HT-29 (cell line): Measurements from ENCODE around the gene GAK. TPM values are rescaled to one million over a fixed set of nuclear protein-coding genes. Genes with fewer than 3 reads are reported as not detected.

ENCODE experiments used
- DNase-seq: peaks from one replicate; pipeline ENCODE4 v3.0.0-alpha.2; 2015; ENCODE audit warnings: low spot score
- total RNA-seq: library from RNA; depleted of rRNA; stranded (reverse); fragments of >200 nt; shearing (Covaris generic); gene quantifications from 2 replicates; pipeline ENCODE4 v1.2.3, GENCODE V29; 2014

Gene GAK
- total RNA-seq, 1 experiment from 2014 or later: 308 TPM

GRCh38 chr4:907691-908425, 24.3 kb downstream of the GAK start:
- DNase-seq: no peak

DNA sequence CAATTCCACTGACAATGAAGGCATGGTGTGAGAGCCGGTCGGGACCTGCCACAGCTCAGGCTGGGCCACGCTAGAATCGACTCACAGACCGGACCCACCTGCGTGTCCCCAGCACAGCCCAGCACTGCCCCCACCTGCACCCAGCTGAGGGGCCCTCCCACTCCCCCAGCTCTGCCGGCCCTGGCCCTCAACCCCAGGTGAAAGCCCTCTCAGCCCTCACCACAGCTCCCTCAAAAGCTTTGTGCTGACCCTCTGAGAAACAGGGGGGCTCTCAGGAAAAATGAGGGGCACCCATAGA, 25.1 kb downstream of the GAK start:
- DNase-seq: no peak

DNA sequence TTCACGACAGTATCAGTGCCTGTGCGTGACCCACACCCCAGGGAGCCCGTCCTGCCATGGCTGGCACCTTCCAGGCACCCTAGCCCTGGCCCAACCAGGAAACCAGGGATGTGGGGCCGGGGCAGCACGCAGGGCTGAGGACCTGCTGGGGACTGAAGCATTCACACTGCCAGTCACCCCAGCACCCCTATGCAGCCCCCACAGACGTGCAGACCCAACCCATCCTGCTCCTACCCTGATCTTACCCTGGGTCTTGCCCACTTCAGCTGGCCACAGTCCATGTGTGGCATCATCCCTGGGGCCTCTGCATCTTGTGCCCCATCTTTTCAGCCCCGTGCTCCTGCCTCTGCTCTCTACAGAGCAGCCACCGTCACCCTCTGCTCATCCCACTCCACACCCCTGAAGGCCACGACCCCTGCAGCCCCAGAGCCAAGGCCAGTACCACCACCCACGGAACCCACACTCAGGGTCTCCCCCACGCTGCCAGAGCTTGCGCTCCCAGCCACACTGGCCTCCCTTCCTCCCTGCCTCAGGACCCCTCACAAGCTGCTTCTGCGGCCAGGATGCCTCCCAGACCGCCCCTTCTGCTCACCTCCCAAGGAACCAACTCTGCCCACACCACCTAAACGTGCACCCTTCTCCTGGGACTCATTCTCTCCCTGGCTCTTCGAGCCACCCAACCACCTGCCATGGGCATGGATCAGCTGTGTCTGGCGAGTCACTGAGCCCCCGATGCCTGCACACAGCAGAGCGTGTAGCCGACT, 25.6 kb downstream of the GAK start:
- DNase-seq: no peak

- DNase-seq: no peak
Measured at GRCh38 chr4:905485-906338, 26.4 kb downstream of the GAK start.

DNA sequence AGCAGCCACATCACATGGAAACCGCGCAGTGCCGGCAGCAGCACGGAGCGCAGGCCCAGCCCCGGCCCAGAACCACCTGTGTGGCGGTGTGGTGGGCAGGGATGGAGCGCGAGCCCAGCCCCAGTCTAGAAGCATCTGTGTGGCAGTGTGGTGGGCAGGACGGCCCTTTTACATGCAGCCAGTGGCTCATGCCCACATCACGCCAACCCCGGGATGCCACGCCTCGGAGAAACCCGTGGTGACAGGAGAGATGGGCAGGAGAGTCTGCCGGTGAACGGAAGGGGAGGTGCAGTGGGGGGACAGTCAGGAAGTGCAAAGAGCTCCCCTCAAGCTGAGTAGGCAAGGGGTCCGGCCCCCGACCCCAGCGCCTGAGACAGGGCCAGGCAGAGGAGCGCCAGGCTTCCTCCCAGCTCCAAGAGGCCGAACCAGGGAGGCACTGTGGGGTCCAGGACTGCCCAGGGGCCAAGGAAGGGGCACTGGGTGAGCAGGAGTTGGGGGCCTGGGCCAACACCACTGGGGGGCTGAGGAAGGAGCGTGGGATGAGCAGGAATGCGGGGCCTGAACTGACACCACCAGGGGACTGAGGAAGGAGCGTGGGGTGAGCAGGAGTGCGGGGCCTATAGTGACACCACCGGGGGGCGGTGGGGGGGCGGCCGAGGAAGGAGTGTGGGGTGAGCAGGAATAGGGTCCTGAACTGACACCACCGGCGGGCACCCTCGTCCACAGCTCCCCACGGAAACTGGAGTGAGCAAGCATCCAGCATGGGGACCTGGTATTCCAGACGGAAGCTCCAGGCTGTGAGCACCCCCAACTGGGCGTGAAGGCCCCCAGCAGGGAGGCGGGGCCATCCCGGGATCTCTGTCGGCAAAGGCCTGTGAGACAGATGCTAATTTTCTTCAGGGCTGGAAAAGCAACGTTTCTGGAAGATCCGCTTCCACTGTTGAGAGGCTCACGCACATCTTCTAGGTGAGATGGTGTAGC, 28.8 kb downstream of the GAK start:
- no peak for DNase-seq

- DNase-seq: no peak
Measured at GRCh38 chr4:901192-901910, 30.8 kb downstream of the GAK start.

DNA sequence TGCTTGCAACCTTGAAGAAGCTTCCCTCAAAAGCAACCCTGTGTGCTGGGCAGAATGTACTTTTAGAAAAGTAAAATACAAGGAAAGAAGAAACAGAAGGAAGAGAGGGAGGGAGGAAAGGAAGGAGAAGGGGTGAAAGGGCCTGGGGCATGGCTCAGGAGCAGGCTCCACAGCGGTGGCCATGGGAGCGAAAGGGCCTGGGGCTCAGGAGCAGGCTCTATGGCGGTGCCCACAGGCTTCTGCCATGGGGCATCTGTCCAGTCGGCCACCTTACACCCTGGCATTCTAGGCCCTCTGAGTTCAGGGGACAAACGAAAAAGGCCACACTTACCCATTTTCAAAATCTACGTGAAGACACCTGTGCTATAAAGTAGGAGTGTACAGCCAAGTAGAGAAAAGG, 31.4 kb downstream of the GAK start:
- DNase-seq: no peak

GRCh38 chr4:900073-900472, 32.0 kb downstream of the GAK start:
- DNase-seq: no peak

- DNase-seq: no peak
Measured at GRCh38 chr4:899556-899906, 32.6 kb downstream of the GAK start.

GRCh38 chr4:898869-899555, 33.1 kb downstream of the GAK start:
- DNase-seq: no peak

- no peak for DNase-seq
Measured at GRCh38 chr4:898123-898522, 34.0 kb downstream of the GAK start.

DNA sequence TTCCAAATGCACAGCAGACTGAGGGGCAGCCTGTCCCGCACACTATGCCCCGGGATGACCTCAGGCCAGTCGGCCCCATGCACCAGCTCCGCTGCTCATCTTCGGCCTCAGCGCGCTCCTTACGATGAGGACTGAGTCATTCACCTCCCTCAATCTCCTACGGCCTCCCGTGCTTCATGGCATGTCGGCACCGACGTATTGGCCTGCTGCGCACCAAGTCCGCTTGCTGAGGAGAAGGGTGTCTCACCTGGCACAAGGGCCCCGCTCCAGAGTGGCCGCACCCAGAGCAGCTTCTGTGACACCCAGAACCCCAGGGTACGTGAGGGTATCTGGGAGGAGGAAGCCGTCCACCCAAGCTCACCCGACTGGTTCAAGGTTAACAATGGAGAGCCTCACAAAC, 35.5 kb downstream of the GAK start:
- DNase-seq: no peak

GRCh38 chr4:896216-896615, 35.9 kb downstream of the GAK start:
- DNase-seq: no peak

DNA sequence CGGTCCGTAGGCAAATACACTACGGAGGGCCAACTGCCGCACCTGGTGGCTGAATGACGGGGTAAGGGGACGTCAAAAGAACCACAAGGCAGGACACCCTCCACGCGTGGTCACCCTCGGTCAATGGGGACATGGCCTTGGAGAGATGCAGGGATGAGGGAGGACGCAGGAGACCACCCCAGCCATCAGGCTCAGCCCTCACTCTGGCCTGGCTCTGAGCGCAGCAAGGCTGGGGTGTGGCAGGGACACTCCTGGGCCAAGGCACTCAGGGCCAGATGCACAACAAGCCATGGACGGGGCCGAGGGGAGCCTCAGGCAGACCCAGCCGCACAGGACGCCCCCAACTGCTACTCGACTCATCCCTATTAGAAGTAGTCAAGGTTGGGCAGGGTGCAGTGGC, 36.5 kb downstream of the GAK start:
- DNase-seq: no peak

GRCh38 chr4:893995-894705, 38.0 kb downstream of the GAK start:
- no peak for DNase-seq

- DNase-seq: no peak
Measured at GRCh38 chr4:893276-893994, 38.7 kb downstream of the GAK start.

DNA sequence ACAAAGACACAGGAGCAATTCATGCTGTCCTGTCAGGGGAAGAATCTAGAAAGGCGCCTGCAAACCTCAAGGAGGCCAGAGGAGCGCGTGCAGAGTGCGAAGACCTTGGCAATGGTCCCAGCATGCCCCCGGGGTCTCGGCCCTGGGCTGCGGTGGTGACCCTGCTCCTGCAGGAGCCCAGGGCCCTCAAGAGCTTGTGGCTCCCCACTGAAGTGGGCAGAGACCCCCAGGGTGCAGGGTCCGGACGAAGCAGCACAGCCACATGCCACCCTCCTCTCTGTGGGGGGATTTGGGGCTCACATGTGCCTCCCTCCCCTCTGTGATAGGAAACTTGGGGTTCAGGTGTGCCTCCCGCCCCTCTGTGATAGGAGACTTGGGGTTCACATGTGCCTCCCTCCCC, 39.3 kb downstream of the GAK start:
- DNase-seq: no peak

DNA sequence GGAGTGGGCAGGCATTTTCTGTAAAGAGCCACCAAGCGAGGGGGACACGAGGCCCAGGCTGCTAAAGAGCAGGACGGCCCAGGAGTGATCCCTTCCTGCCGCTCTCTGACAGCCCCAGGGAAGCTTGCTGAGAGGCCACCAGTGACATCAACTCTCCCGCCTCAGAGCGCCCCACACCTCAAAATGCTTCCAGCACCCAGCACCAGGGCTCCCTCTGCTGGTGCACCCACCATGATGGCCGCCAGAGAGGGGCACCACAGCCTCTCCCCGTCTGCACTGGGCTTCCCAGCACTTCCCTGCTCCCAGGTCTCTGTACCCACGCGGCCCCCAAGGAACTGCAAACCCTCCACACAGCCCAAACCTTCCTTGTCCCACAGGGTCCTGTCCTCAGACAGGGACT, 40.4 kb downstream of the GAK start:
- peak; percentile 7 for DNase-seq
